ENCODE measurements around the gene VPS18.

DNA sequence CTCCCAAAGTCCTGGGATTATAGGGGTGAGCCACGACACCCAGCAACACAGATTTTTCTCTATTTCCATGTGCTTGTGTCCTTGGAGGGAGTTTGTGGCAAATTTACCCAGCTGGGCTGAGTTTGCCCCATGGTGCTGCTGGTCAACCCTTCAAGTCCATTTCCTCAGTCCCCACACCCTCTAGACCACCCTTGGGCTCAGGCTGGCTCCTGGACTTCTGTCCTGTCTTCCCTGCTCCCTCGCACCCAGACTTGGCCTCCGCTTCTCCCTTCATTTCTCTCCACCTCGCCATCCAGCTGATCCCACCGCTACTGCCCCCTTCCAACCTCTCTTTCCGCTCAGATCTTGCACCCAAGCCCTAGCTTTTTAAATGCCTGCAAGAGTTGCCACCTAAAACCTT is 12.9 kb upstream of the VPS18 start:
- TF ChIP-seq CTCF (IDR thresholded peaks at IDR 0.05; ENCODE audit: poor library complexity, severe bottlenecking) (no peak), EP300 (conservative IDR thresholded peaks at IDR 0.05; ENCODE audit: poor library complexity, severe bottlenecking) (no peak), MXI1 (conservative IDR thresholded peaks at IDR 0.05; ENCODE audit: poor library complexity, severe bottlenecking) (no peak), POLR2AphosphoS5 (IDR thresholded peaks at IDR 0.05) (no peak), EZH2 (IDR thresholded peaks at IDR 0.05; ENCODE audit: borderline replicate concordance, insufficient read depth, low read length, poor library complexity, severe bottlenecking) (no peak), TAF1 (IDR thresholded peaks at IDR 0.05; ENCODE audit: low read depth) (no peak), SMC3 (conservative IDR thresholded peaks at IDR 0.05; ENCODE audit: poor library complexity) (no peak), RAD21 (conservative IDR thresholded peaks at IDR 0.05) (no peak)
- TF ChIP-seq, protein P1, sequence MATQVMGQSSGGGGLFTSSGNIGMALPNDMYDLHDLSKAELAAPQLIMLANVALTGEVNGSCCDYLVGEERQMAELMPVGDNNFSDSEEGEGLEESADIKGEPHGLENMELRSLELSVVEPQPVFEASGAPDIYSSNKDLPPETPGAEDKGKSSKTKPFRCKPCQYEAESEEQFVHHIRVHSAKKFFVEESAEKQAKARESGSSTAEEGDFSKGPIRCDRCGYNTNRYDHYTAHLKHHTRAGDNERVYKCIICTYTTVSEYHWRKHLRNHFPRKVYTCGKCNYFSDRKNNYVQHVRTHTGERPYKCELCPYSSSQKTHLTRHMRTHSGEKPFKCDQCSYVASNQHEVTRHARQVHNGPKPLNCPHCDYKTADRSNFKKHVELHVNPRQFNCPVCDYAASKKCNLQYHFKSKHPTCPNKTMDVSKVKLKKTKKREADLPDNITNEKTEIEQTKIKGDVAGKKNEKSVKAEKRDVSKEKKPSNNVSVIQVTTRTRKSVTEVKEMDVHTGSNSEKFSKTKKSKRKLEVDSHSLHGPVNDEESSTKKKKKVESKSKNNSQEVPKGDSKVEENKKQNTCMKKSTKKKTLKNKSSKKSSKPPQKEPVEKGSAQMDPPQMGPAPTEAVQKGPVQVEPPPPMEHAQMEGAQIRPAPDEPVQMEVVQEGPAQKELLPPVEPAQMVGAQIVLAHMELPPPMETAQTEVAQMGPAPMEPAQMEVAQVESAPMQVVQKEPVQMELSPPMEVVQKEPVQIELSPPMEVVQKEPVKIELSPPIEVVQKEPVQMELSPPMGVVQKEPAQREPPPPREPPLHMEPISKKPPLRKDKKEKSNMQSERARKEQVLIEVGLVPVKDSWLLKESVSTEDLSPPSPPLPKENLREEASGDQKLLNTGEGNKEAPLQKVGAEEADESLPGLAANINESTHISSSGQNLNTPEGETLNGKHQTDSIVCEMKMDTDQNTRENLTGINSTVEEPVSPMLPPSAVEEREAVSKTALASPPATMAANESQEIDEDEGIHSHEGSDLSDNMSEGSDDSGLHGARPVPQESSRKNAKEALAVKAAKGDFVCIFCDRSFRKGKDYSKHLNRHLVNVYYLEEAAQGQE (IDR thresholded peaks at IDR 0.05; ENCODE audit: borderline replicate concordance), result no peak

All from neural cell (in vitro differentiated cells).